Ammon's horn (tissue), 1 donor: ENCODE measurements around the gene ASB9.
"Not testable (repeated sequence)": the region's sequence is repeated elsewhere in the genome, so short reads cannot be mapped to it uniquely, and the experiment has no call there.

Source experiments
- DNase-seq: peaks from one replicate; pipeline ENCODE4 v3.0.0-alpha.2; 2016; ENCODE audit warnings: low spot score

The ASB9 gene

GRCh38 chrX:15241301-15241700, 28.6 kb downstream of the ASB9 start:
- no peak for DNase-seq

GRCh38 chrX:15240414-15240813, 29.5 kb downstream of the ASB9 start:
- DNase-seq: no peak

- DNase-seq: no peak
Measured at GRCh38 chrX:15236146-15236545, 33.7 kb downstream of the ASB9 start.

GRCh38 chrX:15235001-15235400, 34.9 kb downstream of the ASB9 start:
- DNase-seq: no peak

- no peak for DNase-seq
Measured at GRCh38 chrX:15233416-15234015, 36.4 kb downstream of the ASB9 start.

- DNase-seq: no peak
Measured at GRCh38 chrX:15224747-15225146, 45.1 kb downstream of the ASB9 start.

GRCh38 chrX:15221321-15221720, 48.6 kb downstream of the ASB9 start:
- no peak for DNase-seq

GRCh38 chrX:15217161-15217560, 52.7 kb downstream of the ASB9 start:
- DNase-seq: no peak

GRCh38 chrX:15216280-15216679, 53.6 kb downstream of the ASB9 start:
- DNase-seq: no peak

GRCh38 chrX:15215366-15215765, 54.5 kb downstream of the ASB9 start:
- no peak for DNase-seq

- DNase-seq: no peak
Measured at GRCh38 chrX:15214588-15214987, 55.3 kb downstream of the ASB9 start.

- DNase-seq: no peak
Measured at GRCh38 chrX:15209096-15209495, 60.8 kb downstream of the ASB9 start.

GRCh38 chrX:15207994-15208393, 61.9 kb downstream of the ASB9 start:
- no peak for DNase-seq

- no peak for DNase-seq
Measured at GRCh38 chrX:15207384-15207783, 62.5 kb downstream of the ASB9 start.

GRCh38 chrX:15206306-15206705, 63.6 kb downstream of the ASB9 start:
- no peak for DNase-seq

GRCh38 chrX:15204130-15204751, 65.6 kb downstream of the ASB9 start:
- DNase-seq: no peak

GRCh38 chrX:15203694-15204093, 66.2 kb downstream of the ASB9 start:
- no peak for DNase-seq

- DNase-seq: no peak
Measured at GRCh38 chrX:15202454-15203177, 67.3 kb downstream of the ASB9 start.

GRCh38 chrX:15200871-15201270, 69.0 kb downstream of the ASB9 start:
- DNase-seq: no peak

- not testable (repeated sequence) for DNase-seq
Measured at GRCh38 chrX:15198608-15199202, 71.2 kb downstream of the ASB9 start.

GRCh38 chrX:15194146-15194545, 75.7 kb downstream of the ASB9 start:
- no peak for DNase-seq
